NCI-H1930 (cell line): Measurements from ENCODE around the gene OPN1LW.
"Not testable (repeated sequence)": the region's sequence is repeated elsewhere in the genome, so short reads cannot be mapped to it uniquely, and the experiment has no call there.

Experiments
- DNase-seq, 2 experiments: peaks; one replicate each; lab custom pipeline; 2025; lab: John Stamatoyannopoulos, UW

The OPN1LW gene

GRCh38 chrX:154135458-154136229, 8.4 kb upstream of the OPN1LW start:
- no peak for DNase-seq

- peak; percentile 42 to 70 for DNase-seq
These were observed 7.3 kb upstream of the OPN1LW start for GRCh38 chrX:154136627-154137161.

- DNase-seq, result no peak
These were observed 5.2 kb upstream of the OPN1LW start for GRCh38 chrX:154138857-154139256.

- no peak for DNase-seq
These were observed 3.8 kb upstream of the OPN1LW start for GRCh38 chrX:154140206-154140605.

GRCh38 chrX:154140742-154141141, 3.3 kb upstream of the OPN1LW start:
- DNase-seq, result no peak

GRCh38 chrX:154142386-154142785, 1.7 kb upstream of the OPN1LW start:
- DNase-seq, result no peak

- no peak for DNase-seq
These were observed 895 bp upstream of the OPN1LW start for GRCh38 chrX:154142950-154143745.

- not testable (repeated sequence) for DNase-seq
These were observed 7.0 kb downstream of the OPN1LW start for GRCh38 chrX:154151030-154151429.

GRCh38 chrX:154156221-154156620, 12.2 kb downstream of the OPN1LW start:
- not testable (repeated sequence) for DNase-seq

- DNase-seq, result not testable (repeated sequence)
These were observed 13.2 kb downstream of the OPN1LW start for GRCh38 chrX:154157207-154157606.

GRCh38 chrX:154159345-154159744, 15.3 kb downstream of the OPN1LW start:
- not testable (repeated sequence) for DNase-seq

- DNase-seq, result not testable (repeated sequence)
These were observed 20.9 kb downstream of the OPN1LW start for GRCh38 chrX:154164902-154165301.

- not testable (repeated sequence) for DNase-seq
These were observed 24.3 kb downstream of the OPN1LW start for GRCh38 chrX:154168384-154168783.

- DNase-seq, result not testable (repeated sequence)
These were observed 28.5 kb downstream of the OPN1LW start for GRCh38 chrX:154172535-154172943.

GRCh38 chrX:154174356-154174755, 30.3 kb downstream of the OPN1LW start:
- not testable (repeated sequence) for DNase-seq

GRCh38 chrX:154182296-154182695, 38.3 kb downstream of the OPN1LW start, which contains the start of gene OPN1MW:
Gene OPN1MW (plus strand): TSS chrX:154182596. CDS start chrX:154182678, 82 bp downstream.
- not testable (repeated sequence) for DNase-seq

GRCh38 chrX:154183794-154184193, 39.8 kb downstream of the OPN1LW start:
- DNase-seq, result not testable (repeated sequence)

- DNase-seq, result not testable (repeated sequence)
These were observed 48.8 kb downstream of the OPN1LW start for GRCh38 chrX:154192846-154193245.

- DNase-seq, result not testable (repeated sequence)
These were observed 50.3 kb downstream of the OPN1LW start for GRCh38 chrX:154194316-154194715.

GRCh38 chrX:154196466-154196865, 52.4 kb downstream of the OPN1LW start:
- not testable (repeated sequence) for DNase-seq
